K562 (cell line): ENCODE data around the gene TMEM164. TPM values are rescaled to one million over a fixed set of nuclear protein-coding genes. Genes with fewer than 3 reads are reported as not detected.
A peak's percentile ranks its signal among the peaks of the same experiment; 100 is the strongest.

ENCODE experiments used
- ATAC-seq: fragments of 200-7000 bp; cut with Tn5 transposase; 3 replicates; pipeline ENCODE4 v1.9.1; 2020; ENCODE audit warnings: moderate library complexity
- BruUV-seq: library from RNA; stranded (reverse); fragments of 400-500 nt; replicated peaks from 2 replicates; lab custom pipeline; 2021; lab: Mats Ljungman, UMichigan
- CTCF ChIA-PET: fragments of 300-600 bp; formaldehyde crosslinking; extraction: SDS; loops from one replicate; lab custom pipeline; 2021; ENCODE audit warnings: low intra/inter-chr PET ratio; lab: Yijun Ruan, JAX
- POLR2A ChIA-PET: fragments of 300-600, 350-650 bp; sonication (Branson Sonifier 250); formaldehyde crosslinking; extraction: SDS; loops from one replicate; lab custom pipeline; 2021; ENCODE audit warnings: antibody characterized with exemption, inconsistent platforms; lab: Yijun Ruan, JAX
- DNase-seq, 4 experiments: peaks; one replicate each; pipeline versions ENCODE4 v3.0.0 to v3.0.0-alpha.2; 2011 to 2018; ENCODE audit warnings: low spot score in 3 of 4, mixed read lengths in 3 of 4; ENCODE audit errors: extremely low read depth in 1 of 4
- FAIRE-seq: peaks from 2 replicates; lab custom pipeline; 2011; peaks lifted over from hg19 to GRCh38; lab: Jason Lieb, UNC
- H2AFZ ChIP-seq: 2 replicates; pipeline ENCODE4 v1.6.0; 2011; ENCODE audit warnings: low read depth, low read length, control low read depth, inconsistent platforms
- H3K27ac ChIP-seq: fragments of 200-600 bp; 3 replicates; pipeline ENCODE4 v1.8.0; 2011; ENCODE audit warnings: low read depth, mild to moderate bottlenecking, control low read depth, inconsistent platforms, low read length, moderate library complexity, mixed read lengths; ENCODE audit errors: extremely low read depth
- H3K27me3 ChIP-seq, 2 experiments: fragments of 300-600 bp in 1 of 2; 2 replicates in 1 of 2; 3 replicates in 1 of 2; pipeline versions ENCODE4 v1.6.0 to v1.8.0; 2011; ENCODE audit warnings: inconsistent platforms in 2 of 2, low read length in 2 of 2, mild to moderate bottlenecking in 1 of 2, mixed read lengths in 1 of 2, moderate library complexity in 1 of 2; ENCODE audit not compliant: control insufficient read depth in 2 of 2, insufficient read depth in 2 of 2
- H3K36me3 ChIP-seq: fragments of 300-600 bp; 3 replicates; pipeline ENCODE4 v1.8.0; 2011; ENCODE audit warnings: mild to moderate bottlenecking, low read length, inconsistent platforms; ENCODE audit not compliant: control insufficient read depth, insufficient read depth
- H3K4me1 ChIP-seq, 2 experiments: fragments of 200-600 bp in 1 of 2; replicated peaks in 1 of 2; 2 replicates in 1 of 2; 3 replicates in 1 of 2; pipeline versions ENCODE4 v1.5.1 to v1.8.0; 2011; ENCODE audit warnings: inconsistent platforms in 2 of 2, low read length in 2 of 2, mild to moderate bottlenecking in 1 of 2, mixed read lengths in 1 of 2, moderate library complexity in 1 of 2; ENCODE audit not compliant: control insufficient read depth in 2 of 2, insufficient read depth in 2 of 2
- H3K4me2 ChIP-seq: 2 replicates; pipeline ENCODE4 v1.6.1; 2011; ENCODE audit warnings: low read length, control low read depth, inconsistent platforms, mixed read lengths; ENCODE audit not compliant: insufficient read depth
- H3K4me3 ChIP-seq: fragments of 200-600 bp; sonication (generic), shearing (Covaris generic); 2 replicates; pipeline ENCODE4 v1.5.1; 2016; ENCODE audit warnings: control low read depth, inconsistent platforms
- H3K79me2 ChIP-seq: fragments of 200-600 bp; 3 replicates; pipeline ENCODE4 v1.8.0; 2011; ENCODE audit warnings: low read length, inconsistent platforms; ENCODE audit not compliant: control insufficient read depth, insufficient read depth
- H3K9ac ChIP-seq, 2 experiments: 2 replicates each; pipeline versions ENCODE4 v1.6.0 to v1.6.1; 2011; ENCODE audit warnings: low read depth in 2 of 2, low read length in 2 of 2, control low read depth in 1 of 2, inconsistent platforms in 1 of 2, mild to moderate bottlenecking in 1 of 2, mixed read lengths in 1 of 2; ENCODE audit not compliant: insufficient read depth in 1 of 2
- H3K9me1 ChIP-seq: one replicate; pipeline ENCODE4 v1.6.0; 2011; ENCODE audit warnings: inconsistent platforms, mild to moderate bottlenecking, low read length, moderate library complexity; ENCODE audit not compliant: control insufficient read depth, insufficient read depth
- H3K9me3 ChIP-seq: replicated peaks from 2 replicates; pipeline ENCODE4 v1.5.1; 2011; ENCODE audit warnings: low read depth, low read length, inconsistent platforms; ENCODE audit not compliant: control insufficient read depth, insufficient read depth
- H4K20me1 ChIP-seq: replicated peaks from 2 replicates; pipeline ENCODE4 v1.6.1; 2011; ENCODE audit warnings: low read length, inconsistent platforms, mixed read lengths; ENCODE audit not compliant: control insufficient read depth, insufficient read depth
- ZNF764 ChIP-seq: fragments of 250-450 bp; sonication (Bioruptor Pico); IDR thresholded peaks from 2 replicates; pipeline ENCODE4 v1.4.0; 2020; ENCODE audit warnings: low read depth, mild to moderate bottlenecking, moderate library complexity
- WGBS: fragments of 100-300 bp; shearing (Covaris generic); methylation state at CpG from one replicate; pipeline ENCODE4 v1.1.6; 2016; ENCODE audit warnings: low coverage, mixed read lengths; ENCODE audit not compliant: insufficient coverage; ENCODE audit errors: missing lambda C conversion rate; 5-methylcytosine and 5-hydroxymethylcytosine counted together
- in situ Hi-C: fragments of 300-500 bp; cut with MboI; formaldehyde crosslinking; loops from 4 replicates; pipeline ENCODE4 v1.15.0; 2018; ENCODE audit warnings: inconsistent platforms, mixed read lengths
- intact Hi-C: fragments of 100-400 bp; cut with micrococcal nuclease; formaldehyde crosslinking; loops from 2 replicates; pipeline ENCODE4 v1.14.2; 2022
- polyA plus RNA-seq, 8 experiments: library from polyadenylated mRNA; depleted of rRNA in 4 of 8; stranded (reverse) in 5 of 8; unstranded in 3 of 8; fragments of >200 nt; fragmentation: Nextera tagmentation in 2 of 8; fragmentation: Illumina TruSeq in 1 of 8; extraction: Ambion mirVana in 2 of 8; extraction: Trizol in 1 of 8; gene quantifications; 2 replicates each; pipeline versions ENCODE4 v1.2.1 to v1.2.3, GENCODE V29; 2011 to 2014; ENCODE audit warnings: inconsistent platforms in 1 of 8, missing spikeins in 1 of 8
- total RNA-seq, 7 experiments: library from RNA; depleted of rRNA in 6 of 7; stranded (reverse); fragments of >200 nt in 6 of 7; fragmentation: Illumina TruSeq in 2 of 7; extraction: Trizol in 2 of 7; gene quantifications; 2 replicates each; pipeline versions ENCODE4 v1.2.1 to v1.2.3, GENCODE V29; 2011 to 2021; ENCODE audit warnings: low replicate concordance in 1 of 7
- TF ChIP-seq, protein P1 (sequence below): fragments of 250-450 bp; sonication (Bioruptor Pico); IDR thresholded peaks from 2 replicates; pipeline ENCODE4 v1.5.0; 2021; ENCODE audit warnings: mild to moderate bottlenecking, moderate library complexity

The TMEM164 gene
- total and polyA plus RNA-seq, 9 of the 15 experiments (the other 6 are each of a cell fraction or from before 2014, with no cell fraction given) = 2.4 to 57.3 (median 23.1) TPM

DNA sequence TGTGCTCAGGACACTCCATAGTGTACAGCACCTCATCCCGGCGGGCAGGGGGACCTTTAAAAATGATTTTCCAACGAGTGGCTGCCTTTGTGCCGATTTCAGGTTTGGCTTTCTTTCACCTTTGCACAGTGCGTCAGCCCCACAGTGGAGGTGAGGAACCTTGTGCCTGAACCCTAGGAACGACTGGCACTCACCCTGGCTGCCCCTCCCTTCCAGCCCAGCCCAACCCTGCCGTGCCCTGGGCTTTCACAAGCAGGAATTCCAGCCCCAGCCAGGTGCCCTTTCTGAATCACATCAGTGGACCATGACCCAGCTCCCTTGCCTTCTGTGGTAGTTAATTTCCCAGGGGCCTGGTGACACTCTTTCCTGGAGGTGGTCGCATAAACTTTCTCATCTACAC, 1.3 kb downstream of the TMEM164 start:
- in situ Hi-C loops = no loop called here
- H3K4me1 ChIP-seq = peaks cover 23 to 60% of the 10 kb centered on the region in 2 experiments
- peaks cover 63% of the 10 kb centered on the region for H3K79me2 ChIP-seq
- 39% methylated on average over 7 of the region's 8 CpGs for WGBS
- peak overlapping the region; percentile 83 to 95 for H3K9ac ChIP-seq
- no peak overlapping the region; the same call in 2 of the 3 replicates for H3K27ac ChIP-seq
- no peaks in the 10 kb centered on the region for H3K9me3 ChIP-seq
- H3K9me1 ChIP-seq = no peaks in the 10 kb centered on the region
- H2AFZ ChIP-seq = no peak overlapping the region
- TF ChIP-seq, protein P1, sequence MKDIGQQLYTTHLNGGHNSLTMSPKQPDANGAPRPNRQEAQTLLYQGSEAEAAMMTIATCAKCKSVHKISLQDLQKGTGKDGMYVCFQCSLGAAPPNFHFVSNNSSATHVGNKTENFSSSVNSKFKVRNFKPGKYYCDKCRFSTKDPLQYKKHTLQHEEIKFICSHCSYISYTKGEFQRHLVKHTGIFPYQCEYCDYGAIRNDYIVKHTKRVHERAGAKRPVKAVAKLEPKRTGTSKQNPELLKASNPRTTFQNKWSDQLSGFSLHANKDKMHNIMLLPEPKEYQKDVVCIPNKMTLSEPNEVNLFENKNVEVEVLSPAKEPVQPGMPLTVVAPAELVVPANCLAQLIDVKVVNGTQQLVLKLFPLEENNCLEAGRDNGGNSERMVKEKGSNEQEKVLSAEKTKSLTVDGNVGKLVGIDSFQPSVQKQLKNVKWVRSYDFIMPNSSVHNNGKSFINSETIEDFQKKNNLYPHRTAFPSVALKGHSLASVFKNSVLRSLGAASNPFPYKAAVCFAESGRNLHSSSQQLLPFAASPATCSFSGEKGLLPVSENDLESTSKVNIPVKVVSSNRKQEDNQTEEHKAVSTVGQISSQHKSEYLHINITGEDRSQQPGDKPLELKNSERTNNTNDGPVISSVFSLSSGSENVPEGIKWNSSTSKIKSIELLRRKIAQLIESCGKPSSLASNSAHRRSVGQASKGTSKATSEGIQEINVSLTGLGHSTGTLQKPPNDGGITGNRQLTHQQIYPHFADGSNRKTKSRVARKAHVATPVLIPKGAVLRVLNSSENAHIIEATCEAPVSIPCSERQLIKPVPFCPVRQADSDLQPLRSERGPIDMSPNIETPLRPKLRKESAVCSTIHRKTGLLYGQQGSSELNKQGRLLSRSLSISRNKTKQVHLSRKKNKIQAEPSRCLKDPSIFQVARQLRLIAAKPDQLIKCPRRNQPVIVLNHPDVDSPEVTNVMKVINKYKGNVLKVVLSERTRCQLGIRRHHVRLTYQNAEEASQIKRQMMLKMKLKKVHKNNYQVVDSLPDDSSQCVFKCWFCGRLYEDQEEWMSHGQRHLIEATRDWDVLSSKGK (CRISPR knock-in tag) = no peak
- peak; percentile 44; the same call in 1 of the 2 replicates for TF ChIP-seq ZNF764 (CRISPR knock-in tag)
- TF ChIP-seq, all 486 proteins: peak for 1
- H3K36me3 ChIP-seq = peaks cover 53% of the 10 kb centered on the region
- peak overlapping the region; percentile 83 for H3K4me2 ChIP-seq
- no peak for DNase-seq
- no peaks in the 10 kb centered on the region for H3K27me3 ChIP-seq
- ChIA-PET POLR2A (no interaction called here), CTCF (no interaction called here)
- H4K20me1 ChIP-seq = no peaks in the 10 kb centered on the region; the same call in 1 of the 2 replicates
- BruUV-seq = no TSS peak
- intact Hi-C loops = loop anchor here (5.0 kb wide), 2 partner anchors 47 to 82 kb away; no protein-coding TSS in a partner anchor
- ATAC-seq = no peak
- peak overlapping the region; percentile 68 for H3K4me3 ChIP-seq
- FAIRE-seq = no peak
